ENCODE measurements around the gene ITGAE.

DNA sequence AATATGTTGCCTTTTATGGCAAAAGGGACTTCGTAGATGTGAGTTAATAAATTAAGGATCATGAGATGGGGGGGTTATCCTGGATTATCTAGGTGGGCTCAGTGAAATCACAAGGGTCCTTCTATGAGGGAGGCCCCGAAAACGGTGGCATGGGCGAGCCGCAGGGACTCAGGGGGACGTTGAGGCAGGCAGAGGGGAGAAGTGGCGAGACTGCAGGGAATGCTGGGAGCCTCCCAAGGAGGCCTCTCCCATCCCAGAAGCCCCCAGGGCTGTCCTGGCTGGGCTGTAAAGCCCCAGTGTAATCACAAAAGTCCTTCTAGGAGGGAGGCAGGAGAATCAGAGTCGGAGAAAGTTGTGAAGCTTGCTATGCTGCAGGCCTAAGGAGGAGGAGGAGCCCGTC lies 35.0 kb downstream of the ITGAE start:
- TF ChIP-seq, protein P1, sequence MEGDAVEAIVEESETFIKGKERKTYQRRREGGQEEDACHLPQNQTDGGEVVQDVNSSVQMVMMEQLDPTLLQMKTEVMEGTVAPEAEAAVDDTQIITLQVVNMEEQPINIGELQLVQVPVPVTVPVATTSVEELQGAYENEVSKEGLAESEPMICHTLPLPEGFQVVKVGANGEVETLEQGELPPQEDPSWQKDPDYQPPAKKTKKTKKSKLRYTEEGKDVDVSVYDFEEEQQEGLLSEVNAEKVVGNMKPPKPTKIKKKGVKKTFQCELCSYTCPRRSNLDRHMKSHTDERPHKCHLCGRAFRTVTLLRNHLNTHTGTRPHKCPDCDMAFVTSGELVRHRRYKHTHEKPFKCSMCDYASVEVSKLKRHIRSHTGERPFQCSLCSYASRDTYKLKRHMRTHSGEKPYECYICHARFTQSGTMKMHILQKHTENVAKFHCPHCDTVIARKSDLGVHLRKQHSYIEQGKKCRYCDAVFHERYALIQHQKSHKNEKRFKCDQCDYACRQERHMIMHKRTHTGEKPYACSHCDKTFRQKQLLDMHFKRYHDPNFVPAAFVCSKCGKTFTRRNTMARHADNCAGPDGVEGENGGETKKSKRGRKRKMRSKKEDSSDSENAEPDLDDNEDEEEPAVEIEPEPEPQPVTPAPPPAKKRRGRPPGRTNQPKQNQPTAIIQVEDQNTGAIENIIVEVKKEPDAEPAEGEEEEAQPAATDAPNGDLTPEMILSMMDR (IDR thresholded peaks at IDR 0.05): no peak
- no peak for TF ChIP-seq POLR2A (IDR thresholded peaks at IDR 0.05; ENCODE audit: low read depth)

Data from esophagus muscularis mucosa (tissue), 3 donors.